ENCODE data around the gene PPIP5K2. TPM values are rescaled to one million over a fixed set of nuclear protein-coding genes. Genes with fewer than 3 reads are reported as not detected.
A peak's percentile ranks its signal among the peaks of the same experiment; 100 is the strongest.

The PPIP5K2 gene
- total RNA-seq, 1 donor = 78.5 TPM

- Histone ChIP-seq H3K79me2 (ENCODE audit: insufficient read depth, low read length) (peaks cover 79% of the 10 kb centered on the region), H3K4me1 (ENCODE audit: insufficient read depth, low read length) (peaks cover 7% of the 10 kb centered on the region)
- no peak for DNase-seq (ENCODE audit: insufficient read length, low spot score, missing footprints)
These were observed 884 bp upstream of the PPIP5K2 start for GRCh38 chr5:103119070-103119764.

GRCh38 chr5:103120607-103121200, 603 bp downstream of the PPIP5K2 start:
- no peak for DNase-seq (ENCODE audit: insufficient read length, low spot score, missing footprints)
- TF ChIP-seq CTCF (IDR thresholded peaks at IDR 0.05; ENCODE audit: extremely low read depth, low read depth, low read length) = no peak
- Histone ChIP-seq H3K9me3 (ENCODE audit: low read depth, low read length) (no peaks in the 10 kb centered on the region), H3K79me2 (ENCODE audit: insufficient read depth, low read length) (peaks cover 80% of the 10 kb centered on the region), H3K4me3 (ENCODE audit: insufficient read depth, low read length) (peak overlapping the region; percentile 90), H4K20me1 (ENCODE audit: insufficient read depth, low read length) (no peaks in the 10 kb centered on the region), H3K36me3 (ENCODE audit: insufficient read depth, low read length) (no peaks in the 10 kb centered on the region), H2AFZ (ENCODE audit: low read length) (peak overlapping the region; percentile 97), H3K27me3 (ENCODE audit: insufficient read depth, low read length) (no peaks in the 10 kb centered on the region), H3K27ac (ENCODE audit: low read depth, low read length) (peak overlapping the region; percentile 98), H3K4me2 (ENCODE audit: insufficient read depth, low read length) (peak overlapping the region; percentile 88), H3K4me1 (ENCODE audit: insufficient read depth, low read length) (peaks cover 7% of the 10 kb centered on the region)

More at GRCh38 chr5:103119070-103119764, 884 bp upstream of the PPIP5K2 start:
- H3K36me3 ChIP-seq (ENCODE audit: insufficient read depth, low read length) = no peaks in the 10 kb centered on the region
- peak overlapping the region; percentile 97 for H2AFZ ChIP-seq (ENCODE audit: low read length)
- peak overlapping the region; percentile 88 for H3K4me2 ChIP-seq (ENCODE audit: insufficient read depth, low read length)
- H3K27ac ChIP-seq (ENCODE audit: low read depth, low read length) = peak overlapping the region; percentile 98
- no peak for TF ChIP-seq CTCF (IDR thresholded peaks at IDR 0.05; ENCODE audit: extremely low read depth, low read depth, low read length)
- H4K20me1 ChIP-seq (ENCODE audit: insufficient read depth, low read length) = no peaks in the 10 kb centered on the region
- peak overlapping the region; percentile 90 for H3K4me3 ChIP-seq (ENCODE audit: insufficient read depth, low read length)
- H3K27me3 ChIP-seq (ENCODE audit: insufficient read depth, low read length) = no peaks in the 10 kb centered on the region
- no peaks in the 10 kb centered on the region for H3K9me3 ChIP-seq (ENCODE audit: low read depth, low read length)

GRCh38 chr5:103122242-103122641, 2.1 kb downstream of the PPIP5K2 start:
- Histone ChIP-seq H3K9me3 (ENCODE audit: low read depth, low read length) (no peaks in the 10 kb centered on the region), H3K27me3 (ENCODE audit: insufficient read depth, low read length) (no peaks in the 10 kb centered on the region), H3K4me2 (ENCODE audit: insufficient read depth, low read length) (peak overlapping the region; percentile 88), H4K20me1 (ENCODE audit: insufficient read depth, low read length) (no peaks in the 10 kb centered on the region), H3K27ac (ENCODE audit: low read depth, low read length) (no peak overlapping the region), H3K36me3 (ENCODE audit: insufficient read depth, low read length) (no peaks in the 10 kb centered on the region), H3K4me1 (ENCODE audit: insufficient read depth, low read length) (peaks cover 7% of the 10 kb centered on the region), H2AFZ (ENCODE audit: low read length) (no peak overlapping the region), H3K4me3 (ENCODE audit: insufficient read depth, low read length) (no peak overlapping the region), H3K79me2 (ENCODE audit: insufficient read depth, low read length) (peaks cover 77% of the 10 kb centered on the region)
- no peak for TF ChIP-seq CTCF (IDR thresholded peaks at IDR 0.05; ENCODE audit: extremely low read depth, low read depth, low read length)
- DNase-seq (ENCODE audit: insufficient read length, low spot score, missing footprints) = no peak

GRCh38 chr5:103126557-103126956, 6.5 kb downstream of the PPIP5K2 start:
- Histone ChIP-seq H3K27me3 (ENCODE audit: insufficient read depth, low read length) (no peaks in the 10 kb centered on the region), H3K27ac (ENCODE audit: low read depth, low read length) (no peak overlapping the region), H2AFZ (ENCODE audit: low read length) (no peak overlapping the region), H3K36me3 (ENCODE audit: insufficient read depth, low read length) (no peaks in the 10 kb centered on the region), H3K4me3 (ENCODE audit: insufficient read depth, low read length) (no peak overlapping the region), H3K4me1 (ENCODE audit: insufficient read depth, low read length) (peaks cover 4% of the 10 kb centered on the region), H3K79me2 (ENCODE audit: insufficient read depth, low read length) (peaks cover 56% of the 10 kb centered on the region), H3K4me2 (ENCODE audit: insufficient read depth, low read length) (no peak overlapping the region), H4K20me1 (ENCODE audit: insufficient read depth, low read length) (no peaks in the 10 kb centered on the region), H3K9me3 (ENCODE audit: low read depth, low read length) (no peaks in the 10 kb centered on the region)
- no peak for TF ChIP-seq CTCF (IDR thresholded peaks at IDR 0.05; ENCODE audit: extremely low read depth, low read depth, low read length)
- DNase-seq (ENCODE audit: insufficient read length, low spot score, missing footprints) = no peak
